Measurements from ENCODE around the gene ZGLP1.
"Not testable (repeated sequence)": the region's sequence is repeated elsewhere in the genome, so short reads cannot be mapped to it uniquely, and the experiment has no call there.

Gene ZGLP1

GRCh38 chr19:10289167-10289835 lies 20.3 kb downstream of the ZGLP1 start:
- peaks cover 13% of the 10 kb centered on the region for H3K4me1 ChIP-seq (ENCODE audit: control insufficient read depth, insufficient read depth, low read length)
- H3K4me3 ChIP-seq (ENCODE audit: low read length), result peak overlapping the region; percentile 62
- no peak overlapping the region for H3K9ac ChIP-seq (ENCODE audit: low read length)

GRCh38 chr19:10288662-10289166 lies 20.9 kb downstream of the ZGLP1 start:
- Histone ChIP-seq H3K4me1 (ENCODE audit: control insufficient read depth, insufficient read depth, low read length) (peaks cover 13% of the 10 kb centered on the region), H3K36me3 (ENCODE audit: control insufficient read depth, insufficient read depth, low read length) (peaks cover 3% of the 10 kb centered on the region), H3K4me3 (ENCODE audit: low read length) (peak overlapping the region; percentile 62), H3K27ac (ENCODE audit: low read depth, low read length) (no peak overlapping the region), H3K27me3 (ENCODE audit: control insufficient read depth, insufficient read depth, low read length) (peaks cover 53% of the 10 kb centered on the region), H3K9ac (ENCODE audit: low read length) (no peak overlapping the region)

More at GRCh38 chr19:10289167-10289835, 20.3 kb downstream of the ZGLP1 start:
- no peak overlapping the region for H3K27ac ChIP-seq (ENCODE audit: low read depth, low read length)
- peaks cover 57% of the 10 kb centered on the region for H3K27me3 ChIP-seq (ENCODE audit: control insufficient read depth, insufficient read depth, low read length)
- H3K36me3 ChIP-seq (ENCODE audit: control insufficient read depth, insufficient read depth, low read length), result peaks cover 3% of the 10 kb centered on the region

GRCh38 chr19:10286803-10287737 lies 22.5 kb downstream of the ZGLP1 start, which contains the start of gene ICAM4:
ICAM4 (plus strand) TSS chr19:10286955; CDS start chr19:10287013, 58 bp downstream.
- no peak within 1 kb of the TSS for H3K27ac ChIP-seq (ENCODE audit: low read depth, low read length)
- H3K27me3 ChIP-seq (ENCODE audit: control insufficient read depth, insufficient read depth, low read length), result peaks cover 37% of the 10 kb centered on the region
- H3K36me3 ChIP-seq (ENCODE audit: control insufficient read depth, insufficient read depth, low read length), result peaks cover 3% of the 10 kb centered on the region
- H3K9ac ChIP-seq (ENCODE audit: low read length), result no peak within 1 kb of the TSS
- peaks cover 13% of the 10 kb centered on the region for H3K4me1 ChIP-seq (ENCODE audit: control insufficient read depth, insufficient read depth, low read length)
- H3K4me3 ChIP-seq (ENCODE audit: low read length), result peak within 1 kb of the TSS; percentile 14

- Histone ChIP-seq H3K27me3 (ENCODE audit: control insufficient read depth, insufficient read depth, low read length) (peaks cover 21% of the 10 kb centered on the region), H3K36me3 (ENCODE audit: control insufficient read depth, insufficient read depth, low read length) (peaks cover 3% of the 10 kb centered on the region), H3K4me3 (ENCODE audit: low read length) (no peak overlapping the region), H3K9ac (ENCODE audit: low read length) (no peak overlapping the region), H3K4me1 (ENCODE audit: control insufficient read depth, insufficient read depth, low read length) (peaks cover 2% of the 10 kb centered on the region), H3K27ac (ENCODE audit: low read depth, low read length) (no peak overlapping the region)
Measured at GRCh38 chr19:10285393-10285792, 24.2 kb downstream of the ZGLP1 start.

GRCh38 chr19:10284960-10285278 lies 24.7 kb downstream of the ZGLP1 start:
- peaks cover 18% of the 10 kb centered on the region for H3K27me3 ChIP-seq (ENCODE audit: control insufficient read depth, insufficient read depth, low read length)
- H3K36me3 ChIP-seq (ENCODE audit: control insufficient read depth, insufficient read depth, low read length), result peaks cover 3% of the 10 kb centered on the region

GRCh38 chr19:10284065-10284959 lies 25.3 kb downstream of the ZGLP1 start:
- Histone ChIP-seq H3K4me1 (ENCODE audit: control insufficient read depth, insufficient read depth, low read length) (peaks cover 2% of the 10 kb centered on the region), H3K27me3 (ENCODE audit: control insufficient read depth, insufficient read depth, low read length) (peaks cover 17% of the 10 kb centered on the region), H3K36me3 (ENCODE audit: control insufficient read depth, insufficient read depth, low read length) (peaks cover 3% of the 10 kb centered on the region), H3K4me3 (ENCODE audit: low read length) (no peak overlapping the region), H3K27ac (ENCODE audit: low read depth, low read length) (no peak overlapping the region), H3K9ac (ENCODE audit: low read length) (no peak overlapping the region)

More at GRCh38 chr19:10284960-10285278, 24.7 kb downstream of the ZGLP1 start:
- Histone ChIP-seq H3K9ac (ENCODE audit: low read length) (no peak overlapping the region), H3K4me1 (ENCODE audit: control insufficient read depth, insufficient read depth, low read length) (peaks cover 2% of the 10 kb centered on the region), H3K4me3 (ENCODE audit: low read length) (no peak overlapping the region), H3K27ac (ENCODE audit: low read depth, low read length) (no peak overlapping the region)

- H3K4me3 ChIP-seq (ENCODE audit: low read length), result no peak overlapping the region
- H3K27me3 ChIP-seq (ENCODE audit: control insufficient read depth, insufficient read depth, low read length), result peaks cover 9% of the 10 kb centered on the region
- peaks cover 3% of the 10 kb centered on the region for H3K36me3 ChIP-seq (ENCODE audit: control insufficient read depth, insufficient read depth, low read length)
- H3K9ac ChIP-seq (ENCODE audit: low read length), result no peak overlapping the region
- H3K4me1 ChIP-seq (ENCODE audit: control insufficient read depth, insufficient read depth, low read length), result no peaks in the 10 kb centered on the region
- no peak overlapping the region for H3K27ac ChIP-seq (ENCODE audit: low read depth, low read length)
Measured at GRCh38 chr19:10283301-10284064, 26.1 kb downstream of the ZGLP1 start.

GRCh38 chr19:10282043-10282442 lies 27.6 kb downstream of the ZGLP1 start:
- not testable (repeated sequence) for H3K27me3 ChIP-seq (ENCODE audit: control insufficient read depth, insufficient read depth, low read length); H3K4me1 ChIP-seq (ENCODE audit: control insufficient read depth, insufficient read depth, low read length); H3K36me3 ChIP-seq (ENCODE audit: control insufficient read depth, insufficient read depth, low read length); H3K9ac ChIP-seq (ENCODE audit: low read length); H3K4me3 ChIP-seq (ENCODE audit: low read length); H3K27ac ChIP-seq (ENCODE audit: low read depth, low read length)

- no peak overlapping the region for H3K9ac ChIP-seq (ENCODE audit: low read length)
- no peaks in the 10 kb centered on the region for H3K36me3 ChIP-seq (ENCODE audit: control insufficient read depth, insufficient read depth, low read length)
- no peaks in the 10 kb centered on the region for H3K4me1 ChIP-seq (ENCODE audit: control insufficient read depth, insufficient read depth, low read length)
- no peaks in the 10 kb centered on the region for H3K27me3 ChIP-seq (ENCODE audit: control insufficient read depth, insufficient read depth, low read length)
- H3K27ac ChIP-seq (ENCODE audit: low read depth, low read length), result no peak overlapping the region
- H3K4me3 ChIP-seq (ENCODE audit: low read length), result no peak overlapping the region
Measured at GRCh38 chr19:10279737-10280442, 29.7 kb downstream of the ZGLP1 start.

- Histone ChIP-seq H3K36me3 (ENCODE audit: control insufficient read depth, insufficient read depth, low read length) (no peaks in the 10 kb centered on the region), H3K9ac (ENCODE audit: low read length) (no peak overlapping the region), H3K27me3 (ENCODE audit: control insufficient read depth, insufficient read depth, low read length) (no peaks in the 10 kb centered on the region), H3K27ac (ENCODE audit: low read depth, low read length) (no peak overlapping the region), H3K4me1 (ENCODE audit: control insufficient read depth, insufficient read depth, low read length) (no peaks in the 10 kb centered on the region), H3K4me3 (ENCODE audit: low read length) (no peak overlapping the region)
Measured at GRCh38 chr19:10278935-10279334, 30.7 kb downstream of the ZGLP1 start.
